Uterus (tissue), 2 donors: ENCODE data around the gene ALMS1.

Experiments used
- POLR2A ChIP-seq, 2 donors: fragments of 450-650 bp; IDR thresholded peaks; one replicate each; pipeline ENCODE4 v1.6.1; 2016; ENCODE audit warnings: antibody characterized with exemption in 2 of 2, mild to moderate bottlenecking in 1 of 2, moderate library complexity in 1 of 2
- TF ChIP-seq, protein P1 (sequence below), 4 experiments: fragments of 200-600 bp in 2 of 4; fragments of 450-650 bp in 2 of 4; sonication (generic) in 2 of 4; IDR thresholded peaks; one replicate each; pipeline ENCODE4 v1.5.1; 2016 to 2019; ENCODE audit warnings: antibody characterized with exemption in 4 of 4, mild to moderate bottlenecking in 2 of 4, moderate library complexity in 1 of 4

DNA sequence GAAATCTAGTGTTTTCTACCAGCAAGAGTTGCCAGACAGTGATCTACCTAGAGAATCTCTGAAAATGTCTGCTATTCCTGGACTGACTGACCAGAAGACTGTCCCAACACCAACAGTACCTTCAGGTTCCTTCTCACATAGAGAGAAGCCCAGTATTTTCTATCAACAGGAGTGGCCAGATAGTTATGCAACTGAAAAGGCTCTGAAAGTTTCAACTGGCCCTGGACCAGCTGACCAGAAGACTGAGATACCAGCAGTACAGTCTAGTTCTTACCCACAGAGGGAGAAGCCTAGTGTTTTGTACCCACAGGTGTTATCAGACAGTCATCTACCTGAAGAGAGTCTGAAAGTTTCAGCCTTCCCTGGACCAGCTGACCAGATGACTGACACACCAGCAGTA lies 63.8 kb downstream of the ALMS1 start:
- TF ChIP-seq, protein P1, sequence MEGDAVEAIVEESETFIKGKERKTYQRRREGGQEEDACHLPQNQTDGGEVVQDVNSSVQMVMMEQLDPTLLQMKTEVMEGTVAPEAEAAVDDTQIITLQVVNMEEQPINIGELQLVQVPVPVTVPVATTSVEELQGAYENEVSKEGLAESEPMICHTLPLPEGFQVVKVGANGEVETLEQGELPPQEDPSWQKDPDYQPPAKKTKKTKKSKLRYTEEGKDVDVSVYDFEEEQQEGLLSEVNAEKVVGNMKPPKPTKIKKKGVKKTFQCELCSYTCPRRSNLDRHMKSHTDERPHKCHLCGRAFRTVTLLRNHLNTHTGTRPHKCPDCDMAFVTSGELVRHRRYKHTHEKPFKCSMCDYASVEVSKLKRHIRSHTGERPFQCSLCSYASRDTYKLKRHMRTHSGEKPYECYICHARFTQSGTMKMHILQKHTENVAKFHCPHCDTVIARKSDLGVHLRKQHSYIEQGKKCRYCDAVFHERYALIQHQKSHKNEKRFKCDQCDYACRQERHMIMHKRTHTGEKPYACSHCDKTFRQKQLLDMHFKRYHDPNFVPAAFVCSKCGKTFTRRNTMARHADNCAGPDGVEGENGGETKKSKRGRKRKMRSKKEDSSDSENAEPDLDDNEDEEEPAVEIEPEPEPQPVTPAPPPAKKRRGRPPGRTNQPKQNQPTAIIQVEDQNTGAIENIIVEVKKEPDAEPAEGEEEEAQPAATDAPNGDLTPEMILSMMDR (IDR thresholded peaks at IDR 0.05): no peak
- no peak for TF ChIP-seq POLR2A (IDR thresholded peaks at IDR 0.05)
